GM18907 (cell line): Measurements from ENCODE around the gene FYB2.
"Not testable (repeated sequence)": the region's sequence is repeated elsewhere in the genome, so short reads cannot be mapped to it uniquely, and the experiment has no call there.

Experiments
- ATAC-seq: cut with Tn5 transposase; IDR thresholded peaks from one replicate; pipeline ENCODE4 v1.9.1; 2021; ENCODE audit warnings: mild to moderate bottlenecking, moderate library complexity; ENCODE audit not compliant: unreplicated experiment

Gene FYB2

DNA sequence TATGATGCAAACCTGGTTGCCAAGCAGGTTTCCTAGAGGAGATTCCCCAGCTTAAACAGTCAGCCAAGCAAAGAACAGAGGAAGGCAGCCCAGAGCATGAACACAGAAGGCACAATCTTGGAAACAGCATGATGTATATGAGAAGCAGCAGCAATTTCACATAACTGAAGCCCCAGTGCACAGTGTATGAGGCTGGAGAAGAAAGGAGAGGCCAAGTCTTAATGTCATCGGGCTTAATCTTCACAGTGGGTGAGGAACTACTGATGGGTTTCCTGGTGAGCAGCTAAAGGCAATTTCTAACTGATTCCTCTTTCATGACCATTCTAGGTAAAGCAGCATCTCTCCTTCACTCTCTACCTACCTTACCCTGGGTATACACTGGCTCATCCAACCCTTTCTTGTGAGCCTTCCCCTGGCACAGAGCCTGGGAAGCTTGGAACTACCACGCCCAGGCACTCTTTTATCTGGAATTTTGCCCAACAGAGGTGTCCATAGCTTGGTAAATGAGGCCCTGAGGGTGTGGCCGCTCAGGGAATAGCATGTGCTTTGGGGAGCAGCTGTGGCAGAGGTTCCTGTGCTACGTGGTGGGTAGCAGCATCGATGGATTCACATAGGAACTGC, 22.0 kb downstream of the FYB2 start:
- ATAC-seq: no peak

DNA sequence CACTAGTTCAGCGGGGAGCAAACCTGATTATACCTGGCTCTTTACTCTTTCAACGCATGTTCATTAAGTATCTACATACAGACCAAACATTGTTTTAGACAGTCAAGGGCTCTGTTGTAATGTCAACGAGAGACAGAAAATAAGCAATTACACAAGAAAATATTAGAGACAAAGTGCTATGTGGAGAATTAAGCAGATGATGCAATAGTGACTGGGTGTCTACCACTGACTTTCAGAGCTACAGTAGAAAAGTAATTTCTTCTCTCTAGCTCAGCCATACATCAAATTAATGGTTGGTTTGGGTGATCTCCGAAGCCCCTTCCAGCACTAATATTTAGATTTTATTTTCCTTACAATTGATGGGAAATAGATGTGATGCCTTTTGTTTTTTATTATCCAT, 23.3 kb downstream of the FYB2 start:
- no peak for ATAC-seq

DNA sequence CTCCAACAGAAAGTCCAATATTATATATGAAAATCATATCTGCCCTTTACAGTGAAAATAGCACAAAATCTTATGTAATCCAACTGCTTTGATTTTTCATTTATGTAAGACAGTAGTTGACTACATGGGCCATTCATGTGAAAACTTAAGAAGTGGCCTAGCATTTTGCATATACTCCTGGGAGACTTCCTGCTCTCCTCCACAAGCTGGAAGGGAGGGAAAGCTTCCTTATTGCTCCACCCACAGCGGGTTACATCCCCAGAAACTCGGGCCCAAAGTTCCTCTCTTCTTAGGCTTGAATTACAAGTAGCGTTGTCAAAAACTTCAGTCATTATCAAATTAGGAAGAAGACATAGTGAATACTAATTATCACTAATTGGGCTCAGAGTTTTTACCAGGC, 29.2 kb downstream of the FYB2 start:
- no peak for ATAC-seq

DNA sequence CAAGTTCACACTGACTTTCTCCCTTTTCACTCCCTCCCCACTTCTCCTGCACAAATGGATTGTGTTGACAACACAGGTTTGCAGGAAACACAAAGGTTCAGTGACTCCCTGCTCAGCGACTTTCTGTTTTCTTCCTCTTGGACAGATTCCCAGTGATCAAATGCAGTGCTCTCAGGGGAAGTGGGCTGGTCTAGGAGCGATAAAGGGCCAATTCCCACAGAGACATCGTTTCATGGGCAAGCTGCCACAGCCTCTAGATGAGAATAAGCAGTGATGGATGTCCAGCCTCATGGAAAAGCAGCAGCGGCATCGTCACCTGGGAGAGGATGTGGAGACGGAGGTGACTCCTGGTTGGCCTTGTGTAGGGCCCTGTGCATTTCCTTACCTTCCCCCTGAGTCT, 30.6 kb downstream of the FYB2 start:
- no peak for ATAC-seq

DNA sequence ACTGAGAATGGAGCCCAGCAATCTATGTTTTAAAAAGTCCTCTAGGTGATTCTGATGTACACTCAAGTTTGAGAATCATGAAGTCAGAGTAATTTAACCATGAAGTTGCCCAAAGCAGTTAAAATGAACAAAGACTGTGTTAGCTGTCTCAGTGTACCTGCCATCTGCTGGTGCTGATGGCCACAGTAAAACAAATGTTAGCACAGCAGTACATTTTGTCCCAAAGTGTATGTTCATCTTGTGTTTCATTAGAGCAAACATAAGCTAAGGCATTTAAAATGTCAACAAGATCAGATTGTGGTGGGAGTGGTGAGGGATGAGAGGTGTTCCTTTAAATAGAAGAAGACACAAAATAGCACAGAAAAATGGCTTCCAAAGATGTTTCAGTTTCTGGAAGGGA, 31.1 kb downstream of the FYB2 start:
- ATAC-seq: no peak

DNA sequence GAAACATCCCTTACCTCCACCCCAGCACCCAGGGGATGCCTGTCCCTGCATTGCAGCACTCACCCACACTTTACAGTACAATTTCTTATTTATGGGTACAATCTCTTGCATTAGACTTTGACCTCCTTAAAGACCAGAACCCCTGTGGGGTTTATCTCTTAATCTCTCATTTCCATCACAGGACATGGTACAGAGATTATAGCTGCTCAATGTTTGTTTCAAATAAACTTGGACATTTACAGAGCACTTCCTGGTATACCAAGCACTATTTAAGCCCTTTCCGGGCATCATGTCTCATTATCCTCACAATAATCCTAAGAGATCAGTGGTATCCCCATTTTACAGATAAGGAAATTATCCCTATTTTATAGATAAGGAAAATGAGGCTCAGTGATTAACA, 31.9 kb downstream of the FYB2 start:
- no peak for ATAC-seq

DNA sequence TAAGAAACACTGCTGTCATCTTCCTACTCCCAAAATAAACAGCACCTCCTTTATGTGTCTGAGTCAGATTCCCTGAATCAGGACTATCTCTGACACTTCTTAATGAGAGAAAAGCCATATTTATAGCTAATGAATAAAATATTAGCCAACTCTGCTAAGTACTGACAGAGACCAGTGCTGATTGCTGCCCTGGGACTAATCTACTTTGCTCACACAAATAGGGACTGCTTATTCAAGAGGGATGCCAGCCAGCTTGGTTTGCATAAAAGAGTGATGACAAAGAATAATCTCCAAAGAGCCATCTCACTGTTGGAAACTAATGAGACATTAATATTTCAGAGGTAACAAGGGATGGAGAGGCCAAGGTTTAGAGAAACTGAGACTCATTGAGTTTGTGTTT, 36.4 kb downstream of the FYB2 start:
- no peak for ATAC-seq

DNA sequence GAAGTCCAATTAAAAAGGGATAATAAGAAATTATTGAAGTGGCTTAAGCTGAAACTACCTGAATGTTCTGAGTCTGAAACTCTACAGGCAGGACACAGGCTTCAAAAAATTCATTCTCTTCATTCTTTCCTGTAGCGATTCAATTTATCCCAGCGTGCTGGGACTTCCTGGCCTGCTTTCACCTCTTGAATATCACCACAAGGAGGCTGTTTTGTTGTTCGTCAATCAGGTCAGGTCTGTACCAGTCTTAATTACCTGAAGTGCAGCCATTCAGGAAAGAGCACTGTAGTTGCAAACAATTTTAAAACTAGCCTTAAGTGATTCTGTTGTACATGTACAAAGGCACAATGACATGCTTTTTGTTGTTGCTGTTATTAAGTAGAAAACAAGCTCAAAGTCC, 38.4 kb downstream of the FYB2 start:
- no peak for ATAC-seq

DNA sequence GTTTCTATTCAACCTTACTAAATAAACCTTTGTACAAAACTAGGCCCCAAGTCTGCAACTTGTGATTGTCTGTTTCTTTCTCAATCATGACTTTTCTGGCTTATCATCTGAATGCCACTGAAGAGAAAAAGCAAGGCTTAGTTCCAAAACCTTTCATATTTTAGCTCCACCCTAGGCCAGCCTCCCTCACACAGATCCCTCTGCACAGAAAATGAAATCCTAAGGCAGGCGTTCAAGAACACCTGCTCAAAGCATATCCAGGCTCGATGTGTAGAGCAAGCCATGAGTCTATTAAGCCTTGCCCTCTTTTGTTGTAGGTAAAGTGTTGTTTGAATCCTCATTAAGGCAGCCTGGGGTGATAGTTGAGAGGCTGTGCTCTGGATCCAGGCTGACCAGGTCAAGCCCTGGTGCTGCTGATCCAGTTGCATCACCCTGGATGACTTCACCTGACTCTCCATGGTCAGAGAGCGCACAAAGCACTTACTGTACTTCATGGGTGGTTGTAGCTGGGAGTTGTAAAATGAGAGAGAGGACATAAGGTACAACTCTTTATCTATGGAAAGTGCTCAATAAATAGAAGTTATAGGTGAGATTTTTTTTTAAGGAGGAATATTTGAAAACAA, 39.0 kb downstream of the FYB2 start:
- no peak for ATAC-seq

DNA sequence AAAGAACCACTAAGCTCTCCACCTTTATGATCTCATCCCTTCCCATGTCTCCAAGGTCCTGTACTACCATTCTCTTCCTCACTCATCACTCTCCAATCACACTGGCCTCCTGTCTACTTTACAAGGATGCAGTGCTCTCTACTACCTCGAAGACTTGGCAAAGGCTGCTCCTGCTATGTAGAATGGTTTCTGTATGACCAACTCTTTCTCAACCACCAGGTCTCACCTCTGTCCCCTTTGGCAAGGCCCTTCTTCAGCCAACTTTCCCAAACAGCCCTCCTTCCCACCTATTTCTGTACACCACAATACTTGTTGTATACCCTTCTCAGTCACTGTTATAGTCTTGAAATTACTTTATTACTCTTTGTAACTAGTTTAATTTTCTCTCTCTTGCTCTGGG, 41.2 kb downstream of the FYB2 start:
- no peak for ATAC-seq

DNA sequence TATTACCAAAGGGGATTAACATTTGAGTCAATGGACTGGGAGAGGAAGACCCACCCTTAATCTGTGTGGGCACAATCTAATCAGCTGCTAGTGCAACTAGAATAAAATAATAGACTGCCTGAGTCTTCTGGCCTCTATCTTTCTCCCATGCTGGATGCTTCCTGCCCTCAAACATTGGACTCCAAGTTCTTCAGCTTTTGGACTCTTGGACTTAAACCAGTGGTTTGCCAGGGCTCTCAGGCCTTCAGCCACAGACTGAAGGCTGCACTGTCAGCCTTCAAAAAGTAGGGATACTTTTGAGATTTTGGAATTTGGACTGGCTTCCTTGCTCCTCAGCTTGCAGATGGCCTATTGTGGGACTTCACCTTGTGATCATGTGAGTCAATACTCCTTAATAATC, 44.5 kb downstream of the FYB2 start:
- ATAC-seq: not testable (repeated sequence)

DNA sequence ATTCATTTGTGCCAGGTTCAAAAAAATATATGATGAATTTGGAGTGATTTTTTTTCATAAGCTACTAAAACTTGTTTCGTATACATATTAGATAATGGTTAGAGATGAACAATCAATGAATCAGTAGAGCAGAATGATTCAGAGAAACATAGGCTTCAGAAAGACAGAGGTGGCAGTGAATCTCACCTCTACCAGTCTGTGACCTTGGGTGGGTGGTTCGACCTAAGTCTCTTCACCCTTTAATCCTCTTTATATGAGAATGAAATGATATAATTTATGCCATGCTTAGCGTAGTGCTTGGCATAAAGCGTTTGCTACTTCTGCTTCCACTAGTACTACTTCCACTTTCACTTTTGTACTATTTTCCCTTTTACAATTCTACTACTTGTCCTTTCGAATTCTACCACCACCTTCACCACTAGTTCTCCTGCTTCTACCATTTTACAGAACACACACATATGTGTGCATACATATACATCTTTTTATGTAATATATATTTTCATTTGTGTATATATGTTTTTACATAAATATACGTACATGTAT, 45.1 kb downstream of the FYB2 start:
- peak; percentile 87 for ATAC-seq

DNA sequence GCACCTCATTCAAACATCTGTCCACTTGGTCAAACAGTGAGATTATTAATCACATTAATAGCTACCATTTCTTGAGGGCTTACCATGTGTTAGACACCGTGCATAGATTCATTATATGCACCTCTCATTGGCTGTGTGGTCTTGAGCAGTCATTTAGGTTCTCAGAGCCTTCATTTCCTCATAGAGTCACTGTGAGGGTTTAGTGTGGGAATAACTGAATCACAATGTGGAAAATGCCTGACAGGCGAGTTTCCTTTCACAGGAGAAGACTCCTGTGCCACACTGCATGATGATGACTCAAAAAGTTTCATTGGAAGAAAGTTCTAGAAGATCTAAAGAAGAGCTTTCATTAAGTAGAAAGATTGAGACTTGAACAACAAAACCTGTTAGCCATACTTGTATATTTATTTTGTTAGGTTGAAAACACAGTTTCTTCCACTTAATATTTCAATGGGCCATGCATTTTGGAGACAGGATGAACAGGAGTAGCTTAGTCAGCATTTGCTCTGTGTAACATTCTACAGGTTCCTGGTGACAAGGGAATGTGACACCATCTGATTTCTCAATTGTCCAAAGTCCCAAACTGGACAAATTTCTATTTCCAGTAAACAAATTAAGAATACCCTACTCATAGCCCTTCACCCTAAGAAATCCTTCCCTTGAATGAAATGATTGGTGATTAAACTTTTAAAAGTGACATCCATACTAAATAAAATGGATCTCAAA, 45.7 kb downstream of the FYB2 start:
- no peak for ATAC-seq

DNA sequence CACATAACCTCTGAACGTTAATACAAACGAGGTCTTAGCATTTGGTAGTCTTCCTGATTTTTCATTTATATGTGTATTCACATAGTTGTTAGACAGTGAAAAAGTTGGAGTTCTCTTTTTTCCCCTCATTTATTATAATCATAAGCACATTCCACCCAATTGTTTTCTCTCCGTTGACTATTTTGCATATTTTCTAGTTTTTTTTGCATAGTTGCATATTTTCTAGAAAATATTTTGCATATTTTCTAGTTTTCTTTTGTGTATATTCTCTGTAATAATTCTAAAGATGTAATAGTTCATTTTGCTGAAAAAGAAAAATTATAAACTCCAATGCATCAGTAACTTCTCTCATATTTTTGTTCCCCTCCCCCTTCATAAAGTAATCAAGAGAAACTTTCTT, 47.5 kb downstream of the FYB2 start:
- no peak for ATAC-seq

DNA sequence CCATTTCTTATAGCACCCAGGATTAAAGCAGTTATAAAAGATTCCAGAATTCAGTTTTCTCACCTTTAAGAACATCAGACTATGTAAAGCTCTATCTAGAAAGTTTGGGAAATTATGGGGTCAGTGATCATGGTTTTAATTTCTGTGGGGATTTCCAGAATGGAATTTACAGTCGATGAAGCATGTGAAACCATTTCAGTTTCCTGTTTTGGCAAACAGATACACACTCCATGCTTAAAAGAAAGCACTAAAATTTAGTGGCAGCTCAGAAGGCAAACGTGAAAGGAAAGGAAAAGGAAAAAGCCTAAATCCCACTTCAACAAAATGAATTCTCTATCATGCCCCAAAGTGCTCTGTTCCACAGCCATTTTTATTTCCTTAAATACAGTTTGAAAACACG, 60.4 kb downstream of the FYB2 start:
- ATAC-seq: no peak

DNA sequence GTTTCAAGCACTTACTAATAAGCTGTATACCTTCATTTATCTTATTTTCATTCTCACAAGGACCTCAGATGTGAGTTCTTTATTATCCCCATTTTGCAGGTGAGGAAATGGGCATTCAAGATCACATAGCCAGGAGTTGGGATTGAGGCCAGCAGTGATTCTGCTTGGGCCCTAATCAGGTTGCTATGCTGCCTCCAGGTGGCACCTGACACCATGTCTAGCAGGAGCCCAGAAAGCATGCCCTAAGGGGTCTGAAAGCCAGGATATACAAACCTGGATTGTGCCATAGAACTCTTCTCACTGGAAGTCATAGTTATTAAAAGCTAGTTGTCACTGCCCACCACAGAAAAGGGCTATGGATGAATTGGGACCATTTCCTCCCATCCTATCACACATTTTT, 61.1 kb downstream of the FYB2 start:
- no peak for ATAC-seq

DNA sequence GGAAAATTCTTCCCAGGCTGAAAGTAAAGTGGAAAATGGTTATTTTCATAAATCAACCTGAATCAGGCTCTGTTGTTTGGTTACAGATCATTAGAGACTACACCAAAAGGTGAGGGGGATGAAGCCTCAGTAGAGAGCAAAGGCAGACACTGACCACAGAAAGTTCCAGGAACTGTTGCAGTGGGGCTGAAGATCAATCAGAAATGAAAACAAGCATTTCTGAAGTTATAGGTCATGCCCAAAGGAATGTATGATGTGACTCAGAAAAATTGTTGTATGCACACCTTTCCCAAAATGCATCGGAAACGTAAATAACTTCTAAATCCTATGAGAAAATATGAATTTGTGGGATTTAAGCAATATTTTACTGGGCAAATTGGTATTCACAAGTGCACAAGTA, 63.3 kb downstream of the FYB2 start:
- no peak for ATAC-seq

DNA sequence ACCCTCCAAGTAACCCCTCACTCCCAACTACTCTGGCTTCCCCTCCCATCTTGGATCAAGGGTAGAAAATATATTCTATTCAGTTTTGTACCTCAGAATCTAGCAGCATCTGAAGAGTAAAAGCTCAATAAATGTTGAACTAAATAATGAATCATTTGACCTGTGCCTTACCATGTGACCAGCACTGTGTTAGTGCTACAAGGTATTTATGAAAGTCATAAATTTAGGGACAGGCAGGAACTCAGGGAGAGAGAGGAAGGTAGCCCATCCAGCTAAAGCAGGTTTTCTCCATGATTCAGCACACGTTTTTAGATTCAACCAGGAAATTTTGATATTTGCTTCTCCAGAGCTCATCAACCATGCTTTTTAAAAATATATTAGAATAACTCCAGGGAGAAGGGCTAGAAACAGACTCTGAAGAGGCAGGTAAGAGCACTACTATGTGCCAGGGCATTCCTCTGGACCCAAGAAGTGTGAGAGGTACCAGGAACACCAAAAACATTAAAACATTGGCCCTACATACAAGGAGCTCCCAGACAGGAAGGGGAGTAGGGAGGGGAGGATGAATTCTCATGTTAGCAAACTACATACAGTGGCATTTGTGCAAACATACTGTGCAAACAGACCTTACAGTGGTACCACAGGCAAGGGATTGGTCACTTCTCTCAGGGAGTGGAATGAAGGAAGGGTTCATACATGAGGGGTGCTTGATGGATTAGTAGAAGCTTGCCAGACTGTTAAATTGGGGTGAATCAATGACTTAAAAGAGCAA, 64.3 kb downstream of the FYB2 start:
- no peak for ATAC-seq

DNA sequence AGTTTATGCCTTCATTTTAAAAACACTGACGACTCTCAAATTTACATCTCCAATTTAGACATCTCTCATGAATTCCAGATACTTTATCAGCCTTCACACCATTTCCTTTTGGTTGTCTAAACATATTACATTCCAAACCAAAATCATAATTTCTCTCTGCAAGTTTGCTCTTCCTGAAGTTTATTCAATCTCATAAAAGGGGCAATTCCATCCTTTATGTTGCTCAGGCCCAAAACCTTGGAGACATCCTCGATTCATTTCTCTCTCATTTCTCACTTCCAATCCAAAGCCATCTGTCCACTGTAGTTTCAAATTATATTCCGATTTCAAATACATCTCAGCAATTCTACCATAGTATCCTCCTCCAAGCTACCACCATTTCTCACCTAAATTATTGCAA, 74.0 kb downstream of the FYB2 start:
- ATAC-seq: no peak

DNA sequence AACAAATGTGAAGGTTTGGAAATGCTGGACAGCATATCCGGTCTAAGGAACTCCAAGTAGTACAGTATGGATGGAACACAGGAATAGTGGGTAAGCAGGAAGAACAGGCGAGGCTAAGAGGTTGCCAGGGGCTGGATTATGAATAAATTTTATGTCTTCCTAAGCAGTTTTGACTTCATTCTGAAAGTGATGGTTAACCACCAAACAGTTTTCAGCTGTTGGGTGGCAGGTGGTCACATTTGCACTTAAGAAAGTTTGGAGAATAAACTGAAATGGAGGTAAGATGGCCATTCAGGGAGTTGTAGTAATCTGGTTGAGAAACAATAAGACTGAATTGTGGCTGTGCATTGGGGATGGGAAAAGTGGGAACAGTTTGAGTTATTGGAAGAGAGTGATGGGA, 90.2 kb downstream of the FYB2 start:
- ATAC-seq: no peak

DNA sequence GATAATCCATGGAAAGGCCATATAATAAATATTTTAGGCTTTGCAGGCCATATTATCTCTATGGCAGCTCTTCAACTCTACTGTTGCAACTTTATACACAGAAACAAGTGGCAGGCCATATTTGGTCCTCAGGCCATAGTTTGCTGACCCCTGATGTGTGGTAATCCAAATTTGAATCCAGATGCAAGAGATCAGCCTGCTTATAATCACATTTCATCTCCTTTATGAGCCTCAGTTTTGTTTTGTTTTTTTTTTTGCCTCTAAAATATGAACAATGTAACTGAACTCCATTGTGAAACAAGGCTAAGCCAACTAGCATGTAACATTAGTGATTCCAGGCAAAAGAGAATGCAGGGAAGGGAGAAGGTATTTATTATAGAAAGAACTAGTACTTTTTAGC, 92.5 kb downstream of the FYB2 start:
- ATAC-seq: no peak

DNA sequence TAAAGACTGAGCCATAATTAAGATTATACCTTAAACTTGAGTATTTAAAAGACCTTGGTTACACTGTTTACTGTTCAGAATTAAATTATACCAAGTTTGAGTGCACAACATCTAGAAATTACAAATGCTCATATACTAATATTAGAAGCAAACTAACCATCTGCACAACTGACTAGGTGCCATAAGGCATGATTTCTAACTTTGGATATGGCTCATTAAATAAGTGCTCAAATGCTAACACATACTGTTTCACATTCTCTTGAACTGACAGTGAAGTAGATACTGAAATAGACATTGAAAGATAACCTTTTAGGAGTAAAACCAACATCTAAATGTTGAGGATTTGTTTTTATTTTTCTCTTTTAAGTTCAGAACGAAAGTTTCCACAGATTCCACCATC, 100.0 kb downstream of the FYB2 start:
- no peak for ATAC-seq
